ENCODE measurements around the gene PPCDC.

PPCDC gene

DNA sequence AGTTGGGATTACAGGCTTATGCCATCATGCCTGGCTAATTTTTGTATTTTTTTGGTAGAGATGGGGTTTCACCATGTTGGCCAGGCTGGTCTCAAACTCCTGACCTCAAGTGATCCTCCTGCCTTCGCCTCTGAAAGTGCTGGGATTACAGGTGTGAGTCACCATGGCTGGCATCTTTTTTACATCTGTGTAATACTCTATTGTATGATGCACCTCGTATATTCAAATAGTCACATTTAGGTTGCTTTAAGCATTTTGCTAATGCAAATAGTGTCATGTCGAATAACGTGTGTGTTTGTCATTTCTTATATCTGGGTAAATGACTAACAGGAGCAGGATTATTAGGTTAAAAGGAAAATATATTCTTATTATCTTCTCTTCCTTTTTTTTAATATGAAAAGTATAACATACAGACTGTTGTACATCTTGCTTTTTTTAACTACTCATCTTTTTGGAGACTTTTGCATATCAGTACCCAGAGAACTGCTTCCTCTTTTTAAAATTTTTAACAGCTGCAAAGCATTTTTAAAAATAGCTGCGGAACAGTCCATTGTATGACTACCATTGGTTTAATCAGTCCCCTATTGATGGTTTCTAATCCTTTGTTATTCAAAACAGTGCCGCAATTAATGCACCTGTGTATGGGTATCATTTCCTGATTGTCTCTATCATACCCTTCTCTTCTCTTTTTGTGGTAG, 14.6 kb upstream of the PPCDC start:
- no peak for FAIRE-seq

DNA sequence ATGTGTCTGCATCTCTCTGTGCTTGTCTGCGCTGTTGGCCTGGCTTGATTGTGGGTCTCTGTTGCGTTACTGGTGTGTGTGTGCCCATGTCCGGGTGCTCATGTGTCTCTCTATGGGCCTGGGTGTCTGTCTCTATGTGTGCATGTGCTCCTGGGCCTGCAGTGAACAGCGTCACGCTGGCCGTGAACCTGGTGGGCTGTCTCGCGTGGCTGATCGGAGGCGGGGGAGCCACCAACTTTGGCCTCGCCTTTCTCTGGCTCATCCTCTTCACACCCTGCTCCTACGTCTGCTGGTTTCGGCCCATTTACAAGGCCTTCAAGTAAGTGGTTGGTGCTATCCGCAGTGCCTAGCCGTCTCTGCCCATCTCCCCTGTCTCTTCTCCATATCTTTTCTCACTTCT, 7.0 kb upstream of the PPCDC start:
- DNase-seq (ENCODE audit: insufficient read length, low spot score) (no peak), FAIRE-seq (no peak)

More for the DNA sequence above, 14.6 kb upstream of the PPCDC start:
- DNase-seq (ENCODE audit: insufficient read length, low spot score), result no peak

DNA sequence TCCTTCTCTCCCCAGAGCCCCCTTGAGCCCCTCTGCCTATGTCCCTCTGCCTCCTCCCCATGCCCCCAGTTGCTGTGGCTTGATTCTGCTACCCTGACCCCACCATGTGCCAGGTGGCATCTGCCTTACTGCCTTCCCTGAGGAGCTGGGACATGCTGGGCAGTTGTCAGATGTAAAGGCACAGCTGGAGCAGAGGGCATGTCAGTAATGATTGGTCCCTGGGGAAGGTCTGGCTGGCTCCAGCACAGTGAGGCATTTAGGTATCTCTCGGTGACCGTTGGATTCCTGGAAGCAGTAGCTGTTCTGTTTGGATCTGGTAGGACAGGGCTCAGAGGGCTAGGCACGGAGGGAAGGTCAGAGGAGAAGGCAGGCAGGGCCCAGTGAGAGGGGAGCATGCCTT, 3.5 kb upstream of the PPCDC start:
- FAIRE-seq, result no peak
- no peak for DNase-seq (ENCODE audit: insufficient read length, low spot score)

DNA sequence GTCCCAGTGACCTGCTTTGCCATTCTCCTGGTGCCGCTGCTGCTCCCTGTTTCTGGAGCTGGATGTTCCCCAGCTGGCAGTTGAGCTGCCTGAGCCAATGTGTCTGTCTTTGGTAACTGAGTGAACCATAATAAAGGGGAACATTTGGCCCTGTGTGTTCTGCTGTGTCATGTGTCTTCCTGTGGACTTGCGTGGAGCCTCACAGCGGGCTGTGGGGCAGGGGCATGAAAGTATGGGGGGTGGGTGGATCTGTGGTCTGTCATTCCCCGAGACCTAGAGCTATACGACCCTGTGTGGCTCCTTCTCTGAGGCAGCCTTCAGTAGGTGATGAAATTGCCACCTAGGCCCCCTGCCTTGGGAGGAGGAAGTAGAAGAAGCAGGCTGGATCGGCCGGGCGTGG, 2.0 kb upstream of the PPCDC start:
- DNase-seq (ENCODE audit: insufficient read length, low spot score), result no peak
- no peak for FAIRE-seq

DNA sequence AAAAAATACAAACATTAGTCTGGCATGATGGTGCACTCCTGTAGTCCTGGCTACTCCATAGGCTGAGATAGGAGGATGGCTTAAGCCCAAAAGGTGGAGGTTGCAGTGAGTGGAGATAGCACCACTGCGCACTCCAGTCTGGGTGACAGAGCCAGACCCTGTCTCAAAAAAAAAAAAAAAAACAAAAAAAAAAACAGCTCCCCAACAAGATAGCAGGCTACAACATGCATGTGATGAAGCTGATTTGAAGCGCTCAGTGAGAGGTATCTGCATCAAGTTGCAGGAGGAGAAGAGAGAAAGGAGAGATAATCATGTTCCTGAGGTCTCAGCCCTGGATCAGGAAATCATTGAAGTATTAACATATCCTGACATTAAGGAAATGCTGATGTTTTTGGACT, 608 bp upstream of the PPCDC start:
- DNase-seq (ENCODE audit: insufficient read length, low spot score), result no peak
- FAIRE-seq, result no peak

DNA sequence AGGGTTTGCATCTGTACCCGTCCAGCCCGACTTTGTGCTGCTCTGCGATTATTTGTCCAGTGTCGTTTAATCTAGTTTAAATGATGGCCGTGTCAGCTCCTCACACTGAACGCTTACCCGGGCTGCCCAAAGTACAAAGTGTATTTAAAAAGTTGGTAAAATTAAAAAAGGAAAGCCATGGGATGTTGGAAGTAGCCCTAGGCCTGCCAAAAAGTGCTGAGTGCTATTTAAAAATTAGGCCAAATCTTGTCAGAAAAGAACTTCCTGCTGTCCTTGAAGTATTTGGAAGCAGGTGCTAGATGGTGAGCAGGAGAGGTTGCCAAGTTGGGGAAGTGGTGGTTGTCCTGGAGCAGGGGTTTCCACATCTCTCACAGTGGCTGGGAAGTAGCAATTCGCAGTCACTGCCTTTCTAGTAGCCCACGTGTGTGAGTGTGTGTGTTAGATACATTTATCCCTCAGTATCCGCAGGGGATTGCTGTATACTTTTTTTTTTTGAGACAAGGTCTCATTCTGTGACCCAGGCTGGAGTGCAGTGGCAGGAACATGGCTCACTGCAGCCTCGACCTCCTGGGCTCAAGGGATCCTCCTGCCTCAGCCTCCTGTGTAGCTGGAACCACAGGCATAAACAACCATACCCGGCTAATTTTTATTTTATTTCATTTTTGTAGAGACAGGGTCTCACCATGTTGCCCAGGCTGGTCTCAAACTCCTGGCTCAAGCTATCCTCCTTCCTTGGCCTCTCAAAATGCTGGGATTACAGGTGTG, 664 bp downstream of the PPCDC start:
- no peak for FAIRE-seq
- DNase-seq (ENCODE audit: insufficient read length, low spot score), result no peak

DNA sequence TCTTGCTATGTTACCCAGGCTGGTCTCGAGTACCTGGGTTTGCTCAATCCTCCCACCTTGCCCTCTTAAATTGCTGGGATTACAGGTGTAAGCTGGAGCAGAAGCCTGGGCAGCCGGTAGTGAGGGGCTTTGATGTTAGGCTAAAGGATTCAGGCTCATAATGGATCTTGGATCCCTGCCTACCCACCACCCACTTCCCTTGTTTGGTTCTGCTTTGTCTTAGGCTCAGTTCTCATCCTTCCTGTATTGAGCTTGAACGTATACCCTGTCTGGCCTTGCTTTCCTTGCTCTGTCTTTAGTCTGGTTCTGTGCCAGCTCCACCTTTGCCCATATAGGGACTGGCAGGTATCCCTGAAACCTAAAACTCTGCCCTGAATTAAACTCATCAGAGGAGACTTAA, 1.7 kb downstream of the PPCDC start:
- no peak for FAIRE-seq
- no peak for DNase-seq (ENCODE audit: insufficient read length, low spot score)

DNA sequence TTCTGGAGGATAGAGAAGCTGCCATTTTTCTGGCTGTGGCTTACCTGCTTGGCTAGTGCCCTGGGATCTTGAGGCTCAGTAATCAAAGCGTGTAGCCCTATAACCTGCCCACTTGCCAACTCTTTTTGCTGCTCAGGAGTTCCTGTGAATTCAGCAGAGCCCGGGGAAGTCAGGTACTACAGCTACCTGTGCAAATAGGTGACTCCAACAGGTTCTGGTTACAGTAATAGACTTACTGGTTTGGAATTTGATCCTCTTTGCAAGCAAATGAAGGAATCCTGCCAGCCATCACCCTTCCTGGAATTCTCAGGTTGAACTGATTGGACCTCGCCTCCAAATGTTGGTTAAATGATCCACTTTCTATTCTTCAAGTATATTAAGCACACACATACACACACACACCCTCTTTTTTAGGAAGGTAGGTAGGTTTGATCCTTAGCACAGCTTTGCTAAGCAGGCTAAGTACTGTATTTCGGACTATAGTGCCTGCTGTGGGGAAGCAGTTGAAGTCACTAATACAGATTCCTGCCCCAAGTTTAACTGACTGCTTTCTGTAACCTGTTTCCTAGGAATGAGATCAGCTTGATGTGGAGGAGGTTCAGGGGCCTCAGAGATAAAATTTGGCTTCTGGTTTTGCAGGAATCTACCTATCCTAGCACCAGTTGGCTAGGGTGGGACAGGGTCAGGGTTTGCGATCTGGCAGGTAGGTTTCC, 2.3 kb downstream of the PPCDC start:
- DNase-seq (ENCODE audit: insufficient read length, low spot score) (no peak), FAIRE-seq (no peak)

DNA sequence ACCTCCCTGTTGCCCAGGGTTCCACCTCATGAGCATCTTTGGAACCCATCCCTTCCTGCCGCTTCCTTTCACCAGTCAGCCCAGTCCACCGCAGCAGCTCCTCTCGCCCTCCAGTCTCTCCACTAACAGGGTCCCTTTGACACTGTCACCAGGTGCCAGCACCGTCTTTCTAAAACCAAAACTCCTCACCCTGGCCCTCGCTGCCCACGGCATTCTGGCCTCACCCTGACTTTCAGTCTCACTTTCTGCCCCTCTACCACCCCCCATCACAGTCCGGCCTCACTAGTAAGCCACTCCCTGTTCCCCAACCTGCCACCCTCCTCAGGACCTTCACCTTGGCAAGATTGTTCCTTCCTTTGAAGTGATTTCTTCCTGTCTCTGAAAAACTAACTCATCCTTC, 4.2 kb downstream of the PPCDC start:
- DNase-seq (ENCODE audit: insufficient read length, low spot score) (no peak), FAIRE-seq (no peak)

DNA sequence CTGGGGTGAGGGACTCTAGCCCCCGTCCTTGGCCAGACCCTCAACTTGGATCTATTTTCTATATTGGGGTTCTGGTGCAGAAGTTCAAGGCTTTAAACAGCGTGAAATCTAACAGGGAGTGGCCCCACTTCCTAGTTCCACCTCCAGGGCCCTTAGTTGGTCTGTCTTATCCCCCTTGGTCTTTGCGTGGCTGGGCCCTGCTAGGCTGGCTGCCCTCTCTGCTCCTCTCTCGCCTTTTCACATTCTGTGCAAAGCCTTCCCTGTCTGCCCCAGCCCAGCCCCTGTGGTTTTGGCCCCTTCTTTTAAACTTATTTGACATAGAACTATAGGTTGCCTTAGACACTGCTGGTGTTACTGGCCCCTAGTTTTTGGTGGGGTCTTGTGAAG, 5.6 kb downstream of the PPCDC start:
- no peak for FAIRE-seq
- no peak for DNase-seq (ENCODE audit: insufficient read length, low spot score)

DNA sequence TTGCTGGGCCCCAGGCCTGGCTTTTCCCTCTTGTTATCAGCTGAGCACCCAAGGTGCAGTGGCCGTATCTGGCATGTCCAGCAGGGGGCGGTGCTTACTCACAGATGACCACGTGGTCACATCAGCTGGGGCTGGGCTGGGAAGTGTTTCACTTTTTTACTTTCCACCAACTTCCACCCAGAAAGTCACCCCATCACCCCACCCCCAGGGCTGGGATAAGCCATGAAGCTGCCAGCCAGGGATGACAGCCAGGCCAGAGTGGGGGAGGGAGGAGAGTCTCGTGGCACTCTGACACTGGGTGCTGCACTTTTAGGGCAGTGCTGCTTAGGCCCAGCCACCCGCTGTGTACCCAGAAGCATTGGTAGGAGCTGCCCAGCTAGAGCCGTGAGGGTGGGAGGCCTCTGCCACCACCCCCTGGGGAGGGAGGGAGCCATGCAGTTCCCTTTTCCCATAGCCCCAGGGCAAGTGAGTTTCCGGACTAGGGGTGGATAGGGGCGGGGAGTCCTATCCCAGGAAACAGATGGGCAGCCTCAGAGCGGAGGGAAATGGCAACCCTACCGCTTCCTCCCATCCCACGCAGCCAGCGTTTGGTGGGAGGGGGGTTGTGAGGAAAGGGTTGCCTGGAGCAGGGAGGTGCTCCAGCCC, 6.1 kb downstream of the PPCDC start:
- DNase-seq (ENCODE audit: insufficient read length, low spot score) (peak; percentile 81), FAIRE-seq (peak; percentile 71)

DNA sequence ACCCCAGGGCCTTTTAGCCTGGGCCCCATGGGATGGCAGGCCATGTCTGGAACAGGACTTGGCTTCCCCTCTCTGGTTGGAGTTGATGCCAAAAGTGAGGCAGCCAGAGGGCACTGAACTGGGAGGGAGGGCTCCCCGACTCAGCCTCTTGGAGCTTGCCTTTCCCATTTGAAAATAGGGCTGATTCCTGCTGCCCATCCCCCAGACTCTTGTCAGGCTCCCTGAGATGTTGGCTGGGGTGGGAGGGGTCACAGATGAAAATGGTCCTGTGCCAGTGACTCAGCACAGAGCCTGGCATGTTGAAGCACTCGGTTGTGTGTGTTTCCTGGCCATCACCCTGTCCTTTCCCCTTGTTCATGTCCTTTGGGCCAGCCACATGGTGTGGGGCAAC, 6.6 kb downstream of the PPCDC start:
- DNase-seq (ENCODE audit: insufficient read length, low spot score) (no peak), FAIRE-seq (no peak)

DNA sequence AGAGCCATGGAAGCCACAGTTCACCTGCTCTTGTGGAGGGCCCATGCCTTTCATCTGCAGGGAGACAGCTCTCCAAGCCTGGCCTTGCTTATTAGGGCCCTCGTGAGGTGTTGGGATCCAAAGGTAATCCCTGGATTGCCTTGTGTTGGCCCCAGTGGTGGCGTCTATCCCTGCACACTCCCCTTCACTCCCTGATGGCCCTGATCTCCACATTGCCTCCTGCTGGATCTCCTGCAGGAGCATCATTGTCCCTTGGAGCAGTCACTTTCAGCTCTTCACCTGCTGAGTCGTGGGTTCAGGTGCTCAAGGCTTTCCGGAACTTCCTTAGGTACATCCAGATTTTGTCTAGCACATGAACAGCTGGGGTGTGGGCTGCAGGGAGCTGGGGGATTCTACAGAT, 7.0 kb downstream of the PPCDC start:
- DNase-seq (ENCODE audit: insufficient read length, low spot score), result no peak
- no peak for FAIRE-seq

DNA sequence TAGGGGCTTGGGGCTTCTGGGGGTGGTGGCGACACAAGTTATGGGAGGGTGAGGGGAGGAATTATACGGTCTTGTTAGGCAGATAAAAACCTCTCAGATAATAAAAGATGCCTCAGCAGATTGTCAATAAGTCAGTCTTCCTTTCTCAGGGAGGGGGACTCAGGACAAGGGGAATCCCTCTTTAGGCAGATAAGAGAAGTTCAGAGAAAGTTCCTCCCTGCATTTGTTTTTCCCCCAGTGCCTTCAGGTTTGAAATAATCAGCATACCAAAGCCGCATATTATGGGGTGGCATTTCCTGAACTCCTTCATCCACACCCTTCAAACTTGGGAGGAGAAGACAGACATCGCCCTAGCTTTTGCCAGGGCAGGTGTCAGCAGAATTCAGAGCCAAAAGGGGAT, 8.5 kb downstream of the PPCDC start:
- no peak for FAIRE-seq

DNA sequence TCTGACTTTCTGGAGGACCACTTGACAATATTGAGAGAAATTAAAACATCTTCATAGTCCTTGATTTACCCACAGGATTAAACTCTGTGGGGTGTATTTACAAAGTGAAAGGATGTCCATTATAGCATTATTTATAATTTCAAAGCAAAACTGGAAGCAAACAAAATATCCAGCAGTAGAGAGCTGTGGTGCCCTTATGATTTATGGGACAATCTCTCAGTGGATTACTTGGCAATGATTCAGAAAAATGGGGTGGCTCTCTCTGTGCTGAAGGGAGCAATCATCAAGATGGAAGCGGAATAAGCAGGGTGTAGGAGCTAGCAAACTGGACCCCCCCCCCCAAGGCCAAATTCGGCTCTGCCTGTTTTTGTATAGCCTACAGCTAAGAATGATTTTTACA, 9.0 kb downstream of the PPCDC start:
- FAIRE-seq, result no peak
- no peak for DNase-seq (ENCODE audit: insufficient read length, low spot score)

More for the DNA sequence above, 8.5 kb downstream of the PPCDC start:
- DNase-seq (ENCODE audit: insufficient read length, low spot score), result no peak

DNA sequence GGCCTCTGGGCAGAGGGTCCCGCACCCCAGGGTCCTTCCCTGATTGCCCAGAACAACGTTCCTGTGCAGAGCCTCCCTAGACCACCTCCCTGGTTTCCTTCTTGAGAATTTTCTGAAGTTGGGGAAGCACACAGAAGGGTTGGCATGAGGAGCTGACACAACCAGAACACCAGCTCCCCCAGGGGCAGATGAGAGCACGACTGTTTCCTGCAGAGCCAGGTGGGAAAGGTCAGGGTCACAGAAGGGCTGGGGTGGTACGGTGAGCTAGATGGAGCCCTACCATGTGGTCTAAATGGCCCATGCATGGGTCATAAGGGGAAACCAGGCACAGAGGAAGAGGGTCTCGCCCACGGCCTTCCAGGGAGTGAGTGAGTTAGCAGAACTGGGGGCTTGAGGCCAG, 10.4 kb downstream of the PPCDC start:
- DNase-seq (ENCODE audit: insufficient read length, low spot score) (no peak), FAIRE-seq (no peak)

DNA sequence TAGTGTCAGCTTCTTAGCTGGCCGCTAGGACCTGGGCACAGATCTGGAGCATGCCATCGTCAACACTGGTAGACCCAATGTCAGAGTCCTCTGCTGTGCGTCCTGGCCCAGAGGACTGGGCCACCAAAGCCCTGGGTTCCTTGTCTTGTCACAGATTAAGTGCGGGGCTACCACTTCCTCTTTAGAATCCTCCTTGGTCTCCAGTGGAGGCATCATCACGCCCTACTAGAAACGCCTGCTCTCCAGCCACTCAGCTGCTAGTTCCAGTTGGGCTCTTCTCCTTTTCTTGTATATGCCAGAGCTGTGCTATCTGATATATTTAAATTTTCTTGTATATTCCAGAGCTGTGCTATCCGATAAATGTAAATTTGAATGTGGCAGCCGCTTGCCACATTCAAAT, 11.2 kb downstream of the PPCDC start:
- DNase-seq (ENCODE audit: insufficient read length, low spot score) (no peak), FAIRE-seq (no peak)

DNA sequence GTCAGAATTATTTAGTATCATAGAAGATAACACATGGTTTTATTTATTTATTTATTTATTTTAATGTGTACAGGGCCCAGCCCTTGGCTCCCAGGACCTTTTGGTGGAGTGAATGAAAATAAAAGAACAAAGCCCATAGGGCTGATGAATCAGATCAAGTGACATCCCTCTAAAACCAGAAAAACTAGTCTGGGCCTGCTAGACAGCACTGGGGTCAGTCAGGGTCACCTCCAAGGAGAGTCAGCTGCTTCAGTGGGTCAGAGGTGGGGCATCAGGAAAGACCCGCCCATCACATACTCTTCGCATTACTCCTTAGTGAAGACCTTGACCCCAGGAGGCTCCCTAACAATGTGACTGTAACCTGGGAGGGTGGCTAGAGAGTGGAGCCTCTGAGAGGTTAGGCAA, 12.8 kb downstream of the PPCDC start:
- DNase-seq (ENCODE audit: insufficient read length, low spot score), result peak; percentile 55
- no peak for FAIRE-seq

DNA sequence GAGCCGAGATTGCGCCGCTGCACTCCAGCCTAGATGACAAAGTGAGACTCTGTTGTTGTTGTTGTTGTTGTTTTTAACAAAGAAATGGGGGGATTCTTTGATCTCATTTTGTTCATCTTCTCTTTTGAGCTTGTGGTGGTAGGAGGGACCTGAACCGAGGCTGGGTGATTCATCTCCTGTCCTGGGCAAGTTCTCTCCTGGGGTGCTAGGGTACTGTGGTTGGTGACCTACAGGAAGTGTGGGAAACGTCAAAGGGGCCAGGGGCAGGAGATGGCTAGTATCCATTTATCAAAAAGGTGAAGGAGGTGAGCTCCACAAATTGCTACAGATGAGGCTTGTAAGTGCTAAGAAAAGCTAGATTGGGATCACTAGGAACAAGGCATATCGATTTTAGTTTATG, 14.3 kb downstream of the PPCDC start:
- FAIRE-seq (no peak), DNase-seq (ENCODE audit: insufficient read length, low spot score) (no peak)

DNA sequence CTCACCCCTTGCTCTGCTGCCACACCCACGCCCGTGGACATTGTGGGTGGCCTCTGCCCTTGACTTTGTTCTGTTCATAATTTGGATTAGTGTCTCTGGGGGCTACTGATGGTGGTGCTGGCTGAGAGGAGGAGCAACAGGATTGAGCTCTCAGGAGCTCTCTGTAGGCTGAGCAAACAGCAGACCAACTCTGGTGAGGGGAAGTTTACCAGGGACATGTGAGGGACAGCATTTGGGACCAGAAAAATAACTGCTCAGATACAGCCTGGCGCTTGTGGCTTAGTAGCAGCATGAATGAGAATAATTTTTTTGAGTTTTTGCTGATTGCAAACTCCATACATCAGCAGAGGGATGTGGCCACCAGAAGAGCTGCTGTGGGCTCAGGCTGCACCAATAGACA, 14.8 kb downstream of the PPCDC start:
- no peak for FAIRE-seq
- DNase-seq (ENCODE audit: insufficient read length, low spot score), result no peak

DNA sequence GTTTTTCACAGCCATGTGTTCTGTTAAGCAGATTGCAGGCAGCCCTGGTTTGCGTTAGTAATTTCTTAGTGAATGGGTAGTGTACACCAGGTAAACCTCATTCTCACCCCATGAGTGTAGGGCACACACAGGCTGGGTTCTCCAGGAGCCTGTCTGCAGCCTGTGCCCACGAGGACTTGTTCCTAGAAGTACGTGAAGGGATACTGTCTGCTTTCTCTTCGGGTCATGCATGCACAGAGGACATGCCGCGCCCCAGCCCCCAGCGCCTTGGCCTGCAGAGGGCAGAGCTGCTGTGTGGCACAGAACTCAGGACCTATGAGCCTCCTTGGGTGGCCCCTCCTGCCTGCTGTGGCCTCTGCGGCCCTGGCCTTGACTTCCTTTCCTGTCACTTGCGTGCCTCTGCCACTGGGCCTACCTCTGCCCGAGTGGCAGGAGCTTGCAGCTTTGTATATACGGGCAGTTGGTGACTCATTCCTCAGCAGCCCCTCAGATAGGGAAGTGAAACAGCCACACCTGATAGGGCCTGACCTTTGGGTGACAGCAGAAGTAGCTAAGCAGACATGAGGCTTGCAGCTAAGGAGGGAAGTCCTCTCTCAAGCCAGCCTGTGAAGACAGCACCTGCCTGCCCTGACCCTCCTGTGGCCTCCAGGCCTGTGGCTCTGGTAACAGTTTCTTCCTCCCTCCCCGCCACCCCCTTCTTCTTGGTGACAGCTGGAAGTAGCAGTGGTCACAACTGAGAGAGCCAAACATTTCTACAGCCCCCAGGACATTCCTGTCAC, 19.5 kb downstream of the PPCDC start:
- no peak for FAIRE-seq
- no peak for DNase-seq (ENCODE audit: insufficient read length, low spot score)
